Measurements from ENCODE around the gene POLR2E.

DNA sequence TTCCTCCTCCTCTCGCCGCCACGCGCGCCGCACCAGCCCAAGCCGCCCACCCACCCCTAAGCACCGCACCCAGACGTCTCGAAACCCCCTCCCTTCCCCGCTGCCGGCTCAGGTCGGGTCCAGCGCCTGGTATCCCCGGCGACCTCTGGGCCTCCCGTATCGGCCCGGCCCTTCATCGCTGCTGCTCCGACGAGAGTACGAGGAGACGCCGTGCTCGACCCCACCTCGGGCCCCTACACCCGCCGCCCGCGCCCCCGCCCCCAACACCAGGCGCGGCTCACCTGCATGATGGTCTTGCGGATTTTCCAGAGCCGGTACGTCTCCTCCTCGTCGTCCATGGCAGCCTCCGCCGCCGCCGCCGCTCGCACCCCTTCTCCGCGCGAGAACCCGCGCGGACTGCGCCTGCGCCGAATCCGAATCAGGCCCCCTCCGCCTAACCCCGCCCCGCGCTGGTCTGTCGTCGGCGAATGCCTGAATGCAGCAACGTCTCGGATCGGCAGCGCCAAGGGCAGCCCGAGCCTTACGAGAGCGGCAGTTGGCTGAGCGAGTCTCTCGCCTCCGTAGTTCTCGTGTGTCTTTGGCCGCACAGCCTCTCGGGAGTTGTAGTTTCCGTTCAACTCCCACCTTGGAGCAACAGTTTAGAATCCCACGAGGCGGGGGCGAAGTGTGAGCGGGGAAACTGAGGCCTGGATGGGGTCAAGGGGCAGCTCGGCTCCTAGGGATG lies at the start of gene POLR2E:
- TF ChIP-seq, protein P1, sequence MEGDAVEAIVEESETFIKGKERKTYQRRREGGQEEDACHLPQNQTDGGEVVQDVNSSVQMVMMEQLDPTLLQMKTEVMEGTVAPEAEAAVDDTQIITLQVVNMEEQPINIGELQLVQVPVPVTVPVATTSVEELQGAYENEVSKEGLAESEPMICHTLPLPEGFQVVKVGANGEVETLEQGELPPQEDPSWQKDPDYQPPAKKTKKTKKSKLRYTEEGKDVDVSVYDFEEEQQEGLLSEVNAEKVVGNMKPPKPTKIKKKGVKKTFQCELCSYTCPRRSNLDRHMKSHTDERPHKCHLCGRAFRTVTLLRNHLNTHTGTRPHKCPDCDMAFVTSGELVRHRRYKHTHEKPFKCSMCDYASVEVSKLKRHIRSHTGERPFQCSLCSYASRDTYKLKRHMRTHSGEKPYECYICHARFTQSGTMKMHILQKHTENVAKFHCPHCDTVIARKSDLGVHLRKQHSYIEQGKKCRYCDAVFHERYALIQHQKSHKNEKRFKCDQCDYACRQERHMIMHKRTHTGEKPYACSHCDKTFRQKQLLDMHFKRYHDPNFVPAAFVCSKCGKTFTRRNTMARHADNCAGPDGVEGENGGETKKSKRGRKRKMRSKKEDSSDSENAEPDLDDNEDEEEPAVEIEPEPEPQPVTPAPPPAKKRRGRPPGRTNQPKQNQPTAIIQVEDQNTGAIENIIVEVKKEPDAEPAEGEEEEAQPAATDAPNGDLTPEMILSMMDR (IDR thresholded peaks at IDR 0.05 in 8 of 11, conservative IDR thresholded peaks at IDR 0.05 in 3 of 11), result peak in 3 of 11 experiments; percentile 29 to 50 (median 40)
- TF ChIP-seq POLR2A (IDR thresholded peaks at IDR 0.05), result peak in 2 of 3 donors; percentile 26 to 50
